Activated CD4-positive, alpha-beta T cell treated with anti-CD3 and anti-CD28 coated beads, Interleukin-2, amount 50 U/mL, for 24 hours (primary cell): ENCODE data around the gene ATP4B.

Source experiments
- DNase-seq, 2 donors: peaks; one replicate each; pipeline ENCODE4 v3.0.0-alpha.2; 2020; ENCODE audit warnings: low read depth in 1 of 2, low spot score in 1 of 2

ATP4B gene

GRCh38 chr13:113608967-113609533 is 48.9 kb downstream of the ATP4B start:
- no peak for DNase-seq

- no peak for DNase-seq
Measured at GRCh38 chr13:113607889-113608635, 49.9 kb downstream of the ATP4B start.

- no peak for DNase-seq
Measured at GRCh38 chr13:113607056-113607888, 50.7 kb downstream of the ATP4B start.

GRCh38 chr13:113605866-113606438 is 52.0 kb downstream of the ATP4B start:
- no peak for DNase-seq

GRCh38 chr13:113605461-113605860 is 52.5 kb downstream of the ATP4B start:
- no peak for DNase-seq

- DNase-seq, result no peak
Measured at GRCh38 chr13:113604186-113604585, 53.8 kb downstream of the ATP4B start.

- DNase-seq, result no peak
Measured at GRCh38 chr13:113603116-113603710, 54.8 kb downstream of the ATP4B start.

- no peak for DNase-seq
Measured at GRCh38 chr13:113602291-113602988, 55.6 kb downstream of the ATP4B start.

- no peak for DNase-seq
Measured at GRCh38 chr13:113601166-113602070, 56.6 kb downstream of the ATP4B start.

GRCh38 chr13:113599391-113599790 is 58.6 kb downstream of the ATP4B start:
- no peak for DNase-seq
